GM21423 (cell line): ENCODE measurements around the gene MAPK11.

ENCODE experiments used
- ATAC-seq: cut with Tn5 transposase; IDR thresholded peaks from one replicate; pipeline ENCODE4 v1.9.1; 2021; ENCODE audit warnings: mild to moderate bottlenecking, moderate library complexity; ENCODE audit not compliant: unreplicated experiment

MAPK11 gene

DNA sequence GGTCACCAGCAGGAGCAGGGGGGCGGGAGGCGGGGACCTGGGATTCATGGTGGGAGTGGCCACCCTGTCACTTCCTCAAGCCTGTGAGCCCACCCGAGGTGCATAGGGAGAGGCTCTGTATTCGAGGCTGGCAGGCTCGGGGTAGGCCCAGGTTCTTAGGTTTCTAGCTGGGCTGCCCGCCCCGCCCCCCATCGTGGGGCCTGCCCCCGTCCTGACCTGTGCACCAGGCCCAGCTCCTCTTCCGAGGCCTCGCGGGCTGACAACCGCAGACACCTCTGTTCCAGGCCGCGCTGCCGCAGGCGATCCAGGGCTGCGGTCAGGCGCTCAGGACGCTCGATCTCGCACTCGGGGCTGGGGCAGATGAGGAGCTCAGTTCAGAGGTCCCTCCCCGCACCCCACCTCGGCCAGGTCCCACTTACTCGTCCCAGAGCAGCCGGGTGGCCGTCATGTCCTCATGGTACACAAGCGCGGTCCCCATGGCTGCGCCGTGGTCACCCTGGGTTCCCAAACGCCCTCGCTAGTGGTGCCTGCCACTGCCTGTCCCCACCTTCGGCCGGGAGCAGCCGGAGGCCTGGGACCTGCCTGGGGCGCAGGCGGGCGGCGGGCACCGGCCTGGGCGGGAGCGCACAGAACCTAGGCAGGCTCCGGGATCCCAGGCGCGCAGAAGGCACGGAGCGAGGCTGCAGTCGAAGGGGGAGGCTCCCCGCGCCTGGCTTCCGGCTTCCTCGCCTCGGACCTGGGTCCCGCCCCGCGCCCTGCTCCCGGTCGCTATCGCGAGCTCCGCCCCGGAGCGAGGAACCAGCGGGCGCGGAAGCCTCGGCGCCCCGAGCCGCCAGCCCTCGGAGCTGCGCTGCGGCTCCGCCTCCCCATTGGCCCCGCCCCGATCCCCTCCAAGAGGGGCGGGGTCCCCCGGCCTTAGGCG lies 19.4 kb downstream of the MAPK11 start, which contains the start of gene HDAC10:
Gene HDAC10 (minus strand): TSS at position 711 of the 922 bp plus-strand sequence. CDS start 233 bp downstream, at position 478.
- ATAC-seq = peak; percentile 64

DNA sequence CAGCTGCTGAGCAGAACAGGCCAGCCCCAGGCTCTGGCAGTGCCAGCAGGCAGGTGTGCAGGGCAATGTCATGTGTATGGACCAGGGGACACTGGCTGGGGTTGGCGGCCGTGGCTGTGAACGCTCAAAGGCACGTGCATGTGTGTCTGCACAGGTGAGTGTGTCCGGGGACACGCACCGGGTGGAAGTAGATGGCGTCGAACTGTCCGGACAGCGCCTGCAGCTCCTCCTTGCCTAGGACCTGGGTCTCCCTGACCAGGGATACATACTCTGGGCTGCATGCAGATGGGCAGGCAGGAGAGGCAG lies 20.0 kb downstream of the MAPK11 start:
- no peak for ATAC-seq

DNA sequence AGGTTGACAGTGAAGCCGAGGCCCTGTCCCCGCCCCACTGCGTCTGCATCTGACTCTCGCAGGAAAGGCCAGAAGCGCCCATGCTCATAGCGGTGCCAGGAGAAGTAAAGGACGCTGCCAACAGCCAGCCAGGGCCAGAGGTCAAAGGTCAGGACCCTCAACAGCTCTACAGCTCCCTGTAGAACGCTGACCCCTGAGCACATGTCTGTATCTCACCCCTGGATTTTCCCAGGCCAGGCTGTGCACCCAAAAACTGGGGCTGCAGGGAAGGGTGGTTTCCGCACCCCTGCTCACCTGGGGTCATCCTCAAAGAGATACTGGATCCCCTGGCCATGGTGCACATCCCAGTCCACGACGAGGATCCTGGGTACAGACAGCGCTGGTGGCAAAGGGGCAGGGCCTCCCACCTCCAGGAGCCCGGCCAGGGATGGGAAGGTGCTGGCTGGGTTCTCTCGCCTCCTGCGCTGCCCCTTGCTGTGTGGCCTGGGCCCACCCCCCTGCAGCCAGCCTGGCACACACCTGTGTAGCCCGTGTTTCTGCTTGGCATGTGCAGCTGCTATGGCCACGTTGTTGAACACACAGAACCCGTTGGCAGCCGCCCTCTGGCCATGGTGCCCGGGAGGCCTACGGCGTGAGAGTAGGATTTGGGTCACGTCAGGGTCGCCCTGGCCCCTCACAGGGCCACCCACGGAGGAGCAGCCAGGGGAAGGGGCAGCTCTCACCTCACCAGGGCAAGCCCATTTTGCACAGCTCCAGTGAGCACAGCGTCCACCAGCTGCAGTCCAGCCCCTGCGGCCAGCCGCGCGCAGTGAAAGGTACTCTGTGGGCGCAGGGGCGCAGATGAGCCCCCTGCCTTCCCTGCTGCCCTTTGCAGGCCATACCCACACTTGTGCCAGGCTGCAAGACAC lies 20.6 kb downstream of the MAPK11 start:
- ATAC-seq = no peak

DNA sequence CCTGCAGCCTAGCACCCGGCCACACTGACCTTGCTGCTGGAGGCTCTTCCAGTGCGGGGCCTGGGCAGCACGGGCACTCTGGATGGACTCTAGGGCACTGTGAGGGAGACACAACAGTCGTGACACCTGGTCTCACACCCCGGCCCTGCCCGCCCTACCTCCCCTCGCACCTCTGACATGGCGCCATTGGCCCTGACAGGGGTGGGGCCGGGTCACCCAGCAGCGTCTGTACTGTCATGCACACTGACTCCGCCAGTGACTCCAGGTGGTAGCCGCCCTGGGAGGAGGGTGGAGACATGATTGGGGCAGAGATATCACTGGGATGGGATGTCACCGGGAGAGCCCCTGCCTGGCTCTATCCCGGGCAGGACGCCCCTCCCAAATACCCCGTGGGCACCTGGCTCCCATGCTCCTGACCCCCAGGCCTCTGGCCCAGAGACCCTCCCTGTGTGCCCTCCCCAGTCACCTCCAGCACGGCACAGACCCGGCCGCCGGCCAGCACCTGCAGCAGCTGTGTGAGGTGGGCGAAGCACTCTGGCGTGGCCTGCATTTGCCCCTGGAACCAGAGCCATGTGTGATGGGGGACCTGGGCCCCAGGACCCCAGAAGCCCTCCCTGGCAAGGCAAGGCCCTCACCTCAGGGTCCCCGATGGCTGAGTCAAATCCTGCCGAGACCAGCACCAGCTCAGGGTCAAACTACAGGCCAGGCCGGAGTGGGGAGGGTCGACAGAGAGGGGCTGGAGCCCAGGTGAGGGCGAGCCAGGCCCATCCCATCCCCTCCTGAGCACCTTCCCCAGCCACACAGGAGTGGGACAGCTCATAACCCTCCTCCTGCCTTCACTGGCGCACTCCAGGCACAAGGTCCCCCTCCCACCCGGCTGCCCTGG lies 21.7 kb downstream of the MAPK11 start:
- no peak for ATAC-seq

DNA sequence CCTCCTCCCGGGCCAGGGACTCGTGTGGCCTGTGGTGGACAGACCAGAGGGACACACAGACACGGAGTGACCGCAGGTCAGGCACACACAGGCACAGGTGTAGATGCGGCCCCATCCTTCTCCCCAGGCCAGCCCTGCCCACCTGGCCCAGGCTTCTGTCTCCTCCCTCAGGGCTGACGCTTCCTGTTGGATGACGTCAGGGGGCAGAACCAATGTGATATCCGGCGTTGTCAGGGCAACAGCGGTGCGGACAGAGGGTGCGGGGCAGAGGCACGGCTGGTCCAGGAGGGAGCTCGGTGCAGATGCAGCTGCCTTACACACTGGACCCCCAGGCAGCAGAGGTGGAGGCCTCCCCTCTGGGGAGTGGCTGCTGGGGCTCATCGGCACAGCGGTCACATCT lies 22.4 kb downstream of the MAPK11 start:
- ATAC-seq = no peak

DNA sequence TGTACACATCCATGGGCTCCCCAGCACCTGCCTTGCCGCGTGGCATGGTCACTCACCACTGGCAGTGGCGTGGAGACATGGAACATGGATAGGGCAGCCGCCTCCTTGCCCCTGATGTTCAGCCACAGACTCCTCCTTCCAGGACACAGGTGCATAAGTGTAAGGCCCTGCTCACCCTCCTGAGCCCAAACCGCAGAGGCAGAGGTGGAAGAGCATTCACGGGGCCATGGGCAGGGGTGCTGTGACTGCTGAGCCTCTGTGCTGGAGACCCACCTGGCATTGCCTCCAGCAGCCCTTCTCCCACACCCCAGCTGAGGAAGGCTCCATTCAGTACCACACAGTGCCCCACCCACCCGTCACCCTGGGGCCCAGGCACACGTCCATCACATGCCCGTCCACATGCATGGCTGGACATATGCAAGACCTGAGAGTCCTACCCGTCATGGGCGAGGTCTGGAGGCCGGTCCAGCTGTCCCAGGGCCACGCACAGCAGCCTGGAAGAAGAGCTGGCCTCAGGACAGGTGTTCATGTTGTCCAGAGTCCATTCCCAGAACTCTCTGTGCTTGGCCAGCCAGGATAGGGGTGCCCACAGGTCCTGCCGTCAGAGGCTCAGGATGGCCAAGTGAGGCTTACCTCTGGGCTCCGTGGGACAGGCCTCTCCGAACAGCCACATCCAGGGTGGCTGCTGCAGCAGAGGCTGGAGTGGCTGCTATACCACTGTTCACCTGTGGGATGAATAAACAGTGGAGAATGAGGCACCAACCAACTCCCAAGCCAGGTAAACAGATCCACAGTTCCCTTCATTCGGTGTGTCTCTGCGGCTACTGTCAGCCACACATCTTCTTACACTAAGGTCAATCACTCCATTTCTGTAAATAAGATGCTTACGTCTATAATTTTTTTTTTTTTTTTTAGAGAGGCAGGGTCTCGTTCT lies 23.7 kb downstream of the MAPK11 start:
- ATAC-seq = no peak

DNA sequence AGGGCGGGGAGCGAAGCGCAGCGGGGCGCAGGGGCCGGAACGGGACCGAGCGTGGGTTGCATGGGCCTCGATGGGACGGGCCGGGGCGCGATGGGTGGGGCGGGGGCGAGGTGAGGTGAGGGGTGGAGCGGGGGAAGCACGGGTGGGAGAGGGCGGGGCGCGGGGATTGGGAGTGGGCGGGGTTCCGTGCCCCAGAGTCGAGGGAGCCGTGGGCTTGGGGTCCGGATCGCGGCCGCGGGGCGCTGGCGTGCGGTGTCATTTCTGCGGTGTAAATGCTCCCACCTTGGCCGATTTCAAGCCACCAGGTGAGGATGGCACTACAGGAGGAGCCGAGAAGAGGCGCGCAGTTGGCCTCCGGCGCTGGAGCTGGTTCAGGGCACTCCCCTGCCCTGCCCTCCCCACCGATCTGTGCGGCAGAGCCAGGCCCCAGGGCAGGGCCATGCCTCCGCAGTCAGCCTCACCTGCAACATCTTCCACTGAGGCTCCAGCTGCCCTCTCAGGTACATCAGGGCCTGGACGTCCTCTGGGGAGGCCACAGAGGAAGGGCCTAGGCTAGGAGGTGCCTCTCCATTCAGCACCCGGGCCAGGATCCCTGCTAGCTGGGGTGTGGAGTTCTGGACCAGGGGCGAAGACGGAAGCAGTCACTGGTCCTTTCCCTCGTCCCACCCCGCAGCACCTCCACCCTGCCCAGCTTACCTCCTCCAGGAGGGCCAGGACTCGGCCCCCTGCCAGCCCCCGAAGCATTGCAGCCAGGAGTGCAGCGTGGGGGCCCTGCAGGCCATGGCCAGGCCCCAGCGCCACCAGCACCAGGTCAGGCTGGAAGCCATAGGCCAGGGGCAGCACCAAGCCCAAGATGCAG lies 24.7 kb downstream of the MAPK11 start:
- no peak for ATAC-seq

DNA sequence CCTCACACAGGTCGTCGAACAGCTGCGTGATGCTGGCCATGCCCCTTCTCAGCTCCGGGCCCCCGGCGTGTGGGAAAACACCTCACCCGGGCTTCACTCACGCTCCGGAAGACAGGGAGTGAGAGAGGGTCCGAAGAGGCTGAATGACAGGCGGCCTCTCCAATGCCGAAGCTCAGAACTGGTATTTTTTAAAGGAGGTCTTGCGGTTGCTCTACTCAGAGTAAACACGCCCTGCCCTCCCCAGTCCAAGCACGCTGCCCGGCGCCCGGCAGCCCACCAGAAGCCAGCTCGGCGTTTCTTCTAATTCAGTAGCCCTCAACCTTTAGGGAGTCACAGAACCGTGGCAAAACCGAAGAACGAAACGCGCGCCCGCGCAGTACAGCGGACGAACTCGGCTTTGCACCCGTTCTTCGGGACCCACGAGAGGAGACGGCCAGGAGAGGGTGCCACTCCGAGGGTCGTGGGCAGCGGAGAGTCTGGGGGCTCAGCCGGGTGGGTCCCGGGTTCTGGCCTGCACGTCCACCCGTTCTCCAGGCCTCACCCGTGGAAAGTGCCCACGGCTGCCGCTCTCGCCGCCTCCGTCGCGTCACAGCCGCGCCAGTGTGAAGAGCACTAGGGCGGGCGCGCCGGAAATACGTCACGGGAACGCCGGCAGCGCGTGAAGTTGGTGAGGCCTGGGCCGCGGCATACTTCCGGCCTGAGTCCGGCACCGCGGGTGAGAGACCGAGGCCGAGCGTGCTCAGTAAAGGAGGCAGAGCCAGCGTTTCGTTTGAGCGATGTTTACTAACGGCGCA lies 25.6 kb downstream of the MAPK11 start, which contains the start of gene TUBGCP6:
Gene TUBGCP6 (minus strand): TSS at position 604 of the 794 bp plus-strand sequence. CDS start 564 bp downstream, at position 40.
- ATAC-seq = peak; percentile 78

DNA sequence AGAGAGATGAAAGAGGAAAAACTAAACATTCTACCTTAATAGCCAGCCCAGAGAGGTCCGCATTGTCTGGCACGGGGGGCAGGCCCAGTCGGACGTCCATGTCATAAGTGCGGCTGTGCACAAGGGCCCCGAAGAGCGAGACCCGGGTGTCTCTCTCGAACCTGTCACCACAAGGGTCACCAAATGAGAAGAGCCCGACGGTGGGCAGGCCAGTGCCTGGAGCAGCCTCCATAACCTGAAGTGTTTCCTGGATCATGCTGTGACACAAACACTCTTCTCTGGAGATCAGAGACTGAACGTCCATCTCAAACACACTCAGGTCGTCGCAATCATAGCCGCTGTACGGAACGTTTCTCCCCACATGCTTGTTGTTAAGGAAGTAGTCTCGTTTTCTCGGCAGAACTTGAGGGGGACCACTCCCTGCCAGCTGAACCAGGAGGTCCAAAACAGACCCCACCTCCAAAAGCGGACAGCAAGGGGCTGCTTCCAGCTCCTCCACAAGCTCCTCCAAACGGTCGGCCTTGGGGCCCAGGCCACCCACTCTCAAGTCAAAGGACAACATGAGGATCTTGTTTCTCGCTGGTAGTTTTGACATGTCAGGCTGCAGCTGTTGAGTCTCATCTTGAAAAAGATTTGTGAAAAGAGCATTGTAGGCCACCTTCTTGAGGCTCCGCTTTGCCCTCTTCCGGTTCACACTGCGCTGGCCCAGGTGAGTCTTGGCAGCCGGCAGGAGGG lies 26.3 kb downstream of the MAPK11 start:
- peak; percentile 2 for ATAC-seq

DNA sequence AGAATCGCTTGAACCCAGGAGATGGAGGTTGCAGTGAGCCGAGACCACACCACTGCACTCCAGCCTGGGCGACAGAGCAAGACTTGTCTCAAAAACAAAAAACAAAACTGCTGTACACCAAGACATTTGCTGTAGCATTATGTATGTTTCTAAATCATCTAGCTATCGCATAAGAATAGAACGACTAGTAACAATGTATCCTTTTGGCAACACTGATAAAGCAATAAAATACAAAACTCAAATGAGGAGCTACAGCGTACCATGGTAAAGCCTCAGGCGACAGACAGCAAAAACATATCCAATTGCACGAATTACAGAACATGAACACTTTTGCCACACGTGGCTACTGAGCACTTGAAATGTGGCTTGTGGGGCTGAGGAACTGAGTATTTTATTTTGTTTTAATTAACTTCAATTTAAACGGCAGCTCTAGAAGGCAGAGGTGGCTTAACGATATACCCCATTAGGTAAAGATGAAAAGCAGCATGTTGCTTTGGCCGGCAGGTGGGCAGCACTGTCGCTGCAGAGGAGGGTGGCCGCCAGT lies 27.7 kb downstream of the MAPK11 start:
- ATAC-seq = no peak

DNA sequence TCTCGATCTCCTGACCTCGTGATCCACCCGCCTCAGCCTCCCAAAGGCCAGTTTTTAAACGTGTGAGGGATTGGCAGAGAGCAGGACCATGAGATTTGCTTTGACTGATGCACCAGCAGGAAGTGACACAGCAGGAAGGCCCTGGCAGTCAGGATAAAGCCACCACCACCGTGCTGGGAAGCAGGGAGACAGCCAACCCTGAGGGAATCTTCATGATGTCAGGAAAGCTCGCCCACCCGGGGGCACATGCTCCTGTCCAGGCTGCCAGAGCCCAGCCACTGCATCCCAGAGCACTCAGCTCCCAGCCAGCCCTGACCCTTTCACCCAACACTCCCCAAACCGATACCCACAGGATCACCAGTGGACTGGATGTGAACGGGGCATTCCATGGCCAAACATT lies 31.4 kb downstream of the MAPK11 start:
- no peak for ATAC-seq

DNA sequence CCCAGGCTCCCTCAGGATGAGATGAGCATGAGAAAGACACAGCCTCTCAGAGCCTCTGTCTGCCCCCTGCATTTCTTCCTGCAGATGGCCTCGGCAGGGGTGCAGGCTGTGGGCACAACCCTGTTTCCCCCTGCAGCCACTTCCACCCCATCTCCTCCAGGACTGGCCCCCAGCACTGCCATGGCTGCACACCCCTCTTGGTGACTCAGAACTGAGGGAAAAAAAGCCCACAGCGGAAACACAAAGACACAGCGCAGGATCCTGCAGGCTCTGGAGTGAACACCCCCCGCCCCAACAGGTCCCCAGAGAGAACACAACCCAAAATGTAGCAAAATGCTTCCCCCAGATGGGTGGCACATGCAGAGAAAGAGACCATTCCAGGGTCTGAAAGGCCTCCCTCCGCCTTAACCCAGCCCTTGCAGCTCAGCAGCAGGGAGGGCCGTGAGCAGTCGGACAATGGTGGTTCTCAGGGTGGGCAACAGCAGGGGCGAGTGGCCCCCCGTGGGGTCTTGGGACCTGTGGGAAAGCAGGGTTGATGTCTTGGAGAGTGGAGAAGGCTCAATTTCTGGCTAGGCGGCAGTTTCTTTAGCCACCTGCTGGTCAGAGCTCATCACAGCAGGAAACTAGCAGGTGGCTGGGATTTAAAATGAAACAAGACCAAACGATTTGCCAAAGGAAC lies 33.3 kb downstream of the MAPK11 start:
- ATAC-seq = no peak

DNA sequence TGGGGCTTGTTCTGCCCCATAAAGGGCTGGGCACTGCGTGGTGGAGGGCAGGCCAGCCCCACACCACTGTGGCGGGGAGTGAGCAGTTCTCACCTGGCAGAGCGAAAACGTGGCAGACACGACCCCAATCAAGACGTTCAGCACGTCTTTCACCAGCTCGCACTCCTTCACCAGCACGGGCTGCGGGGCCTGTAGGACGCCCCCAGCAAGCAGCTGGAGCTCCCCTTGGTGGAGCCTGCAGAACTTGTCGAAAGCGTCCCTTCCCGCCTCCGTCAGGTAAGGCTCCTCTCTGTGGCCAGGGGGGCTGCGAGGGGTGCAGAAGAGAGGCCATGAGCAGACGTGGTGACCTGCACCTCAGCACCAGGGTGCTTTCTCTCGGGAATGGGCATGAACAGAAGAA lies 37.0 kb downstream of the MAPK11 start:
- ATAC-seq = no peak

DNA sequence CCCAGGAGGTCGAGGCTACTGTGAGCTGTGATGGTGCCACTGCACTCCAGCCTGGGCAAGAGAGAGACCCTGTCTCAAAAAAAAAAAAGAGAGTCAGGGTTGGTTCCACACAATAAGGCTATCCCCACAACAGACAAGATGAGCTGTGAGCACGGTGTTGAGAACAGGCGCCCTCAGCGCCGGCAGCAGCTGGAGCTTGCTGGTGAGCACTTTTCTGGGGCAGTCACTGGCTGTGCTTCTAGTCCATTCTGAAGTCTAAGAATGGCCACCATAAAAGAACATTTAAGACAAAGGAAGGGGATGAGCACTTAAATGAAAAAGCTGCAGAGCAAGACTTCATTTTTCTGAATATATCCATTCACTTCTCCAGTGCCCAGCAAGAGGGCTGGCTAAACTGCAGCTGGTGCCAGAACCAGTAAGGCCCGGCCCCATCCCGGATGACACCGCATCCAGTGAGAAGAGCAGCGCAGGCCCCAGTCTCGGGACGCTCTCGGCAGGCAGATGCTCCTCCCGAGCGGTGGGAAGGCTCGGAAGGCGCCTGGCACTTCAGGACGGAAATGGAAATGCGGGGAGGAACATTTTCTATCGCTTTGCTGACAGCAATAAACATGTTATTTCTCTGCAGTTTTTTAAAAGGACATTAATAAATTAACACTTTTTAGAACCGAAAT lies 37.6 kb downstream of the MAPK11 start:
- ATAC-seq = no peak

DNA sequence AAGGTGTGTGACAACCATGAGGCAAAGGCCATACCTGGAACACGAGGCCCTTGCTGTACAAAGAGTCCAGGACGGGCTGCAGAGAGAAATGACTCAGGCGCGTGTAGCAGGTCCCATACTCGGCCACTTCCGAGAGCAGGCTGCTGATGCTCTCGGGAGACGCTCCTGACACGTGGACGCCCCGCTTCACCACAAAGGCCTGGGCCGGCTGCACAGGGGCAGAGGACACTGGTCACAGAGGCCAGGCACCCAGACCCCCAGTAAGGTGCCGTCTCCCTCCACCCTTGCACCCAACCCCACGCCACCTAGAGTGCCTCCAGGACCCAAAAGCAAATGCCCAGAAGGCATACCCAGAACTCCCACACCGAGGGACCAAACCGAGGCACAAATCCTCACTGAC lies 40.8 kb downstream of the MAPK11 start:
- no peak for ATAC-seq

DNA sequence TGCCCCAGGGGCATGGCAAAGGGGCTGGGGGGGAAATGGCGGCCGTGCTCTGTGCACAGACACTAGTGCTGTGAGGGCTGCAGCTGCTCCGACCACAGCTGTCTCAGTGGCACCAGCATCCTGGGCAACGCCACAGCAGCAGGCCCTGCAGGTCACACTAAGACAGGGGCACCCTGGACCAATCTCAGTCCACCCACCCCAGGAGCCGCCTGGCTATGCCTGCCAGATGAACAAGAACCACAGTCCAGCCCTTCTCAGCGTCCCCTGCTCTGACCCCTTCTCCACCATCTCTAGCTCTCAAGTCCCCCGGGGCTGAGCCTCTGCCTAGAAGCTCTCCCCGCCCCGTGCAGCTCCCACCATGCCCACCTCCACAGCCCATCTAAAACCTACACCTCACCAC lies 41.8 kb downstream of the MAPK11 start:
- ATAC-seq = no peak
